Upper lobe of left lung (tissue), 6 donors: ENCODE data around the gene CTSS. TPM values are rescaled to one million over a fixed set of nuclear protein-coding genes. Genes with fewer than 3 reads are reported as not detected.
A peak's percentile ranks its signal among the peaks of the same experiment; 100 is the strongest.

ENCODE experiments used
- ATAC-seq, 2 donors: fragments of 200-7000 bp; cut with Tn5 transposase; one replicate each; pipeline ENCODE4 v1.9.1; 2022; ENCODE audit warnings: mild to moderate bottlenecking in 2 of 2, moderate library complexity in 2 of 2; ENCODE audit not compliant: low FRiP score in 2 of 2
- DNase-seq, 2 donors: peaks; one replicate each; pipeline ENCODE4 v3.0.0-alpha.2; 2019 to 2020
- H3K27ac ChIP-seq, 4 donors: fragments of 200-600 bp; sonication (generic); one replicate each; pipeline ENCODE4 v1.5.1; 2016 to 2019
- H3K27me3 ChIP-seq, 4 donors: fragments of 200-600 bp; sonication (generic); one replicate each; pipeline ENCODE4 v1.5.1; 2017 to 2019
- H3K36me3 ChIP-seq, 4 donors: fragments of 200-600 bp; sonication (generic); one replicate each; pipeline ENCODE4 v1.5.1; 2016 to 2019
- H3K4me1 ChIP-seq, 4 donors: fragments of 200-600 bp; sonication (generic); one replicate each; pipeline ENCODE4 v1.5.1; 2018 to 2019
- H3K4me3 ChIP-seq, 4 donors: fragments of 200-600 bp; sonication (generic); one replicate each; pipeline ENCODE4 v1.5.1; 2017 to 2019; ENCODE audit warnings: mild to moderate bottlenecking in 2 of 4, moderate library complexity in 1 of 4
- H3K9me3 ChIP-seq, 4 donors: fragments of 200-600 bp; sonication (generic); one replicate each; pipeline ENCODE4 v1.5.1; 2018 to 2019
- EP300 ChIP-seq, 4 donors: sonication (generic); formaldehyde crosslinking; IDR thresholded peaks; one replicate each; pipeline ENCODE4 v1.5.1; 2017; ENCODE audit warnings: antibody characterized with exemption in 4 of 4, control low read depth in 2 of 4
- POLR2A ChIP-seq, 4 donors: fragments of 450-650 bp; IDR thresholded peaks; one replicate each; pipeline ENCODE4 v1.5.1; 2016 to 2017; ENCODE audit warnings: antibody characterized with exemption in 4 of 4, mild to moderate bottlenecking in 2 of 4
- POLR2AphosphoS5 ChIP-seq, 2 donors: sonication (generic); formaldehyde crosslinking; IDR thresholded peaks; one replicate each; pipeline ENCODE4 v1.5.1; 2017; ENCODE audit warnings: antibody characterized with exemption in 2 of 2
- WGBS, 2 donors: methylation state at CpG; one replicate each; pipeline ENCODE4 v1.1.5; 2017 to 2018; 5-methylcytosine and 5-hydroxymethylcytosine counted together
- total RNA-seq, 6 donors: library from RNA; depleted of rRNA in 4 of 6; stranded (reverse); fragments of >200 nt in 4 of 6; gene quantifications; one replicate each; pipeline versions ENCODE4 v1.1.0 to v1.2.1, GENCODE V29; 2016 to 2021
- TF ChIP-seq, protein P1 (sequence below), 6 experiments: fragments of 450-650 bp in 4 of 6; fragments of 200-600 bp in 2 of 6; sonication (generic) in 2 of 6; IDR thresholded peaks; one replicate each; pipeline ENCODE4 v1.5.1; 2016 to 2019; ENCODE audit warnings: antibody characterized with exemption in 6 of 6
- donor health status: DM: no; HTN: no; CAD: no; lungs with moderate emphysema.
- donor health status: DM: no; HTN: yes; CAD: no; lungs with severe emphysema.

Gene CTSS
- total RNA-seq, 6 donors from 2014 or later, result 153 to 625 (median 455) TPM

GRCh38 chr1:150748878-150749719 lies 16.5 kb downstream of the CTSS start:
- H3K9me3 ChIP-seq, result no peaks in the 10 kb centered on the region
- DNase-seq, result no peak
- no peaks in the 10 kb centered on the region for H3K27me3 ChIP-seq
- H3K36me3 ChIP-seq, result peaks cover 8 to 53% (median 17%) of the 10 kb centered on the region in 4 donors
- peak overlapping the region in 1 of 4 donors; percentile 15 for H3K27ac ChIP-seq
- peaks cover 0 to 4% (median 1%) of the 10 kb centered on the region in 4 donors for H3K4me1 ChIP-seq
- ATAC-seq, result no peak
- 86 to 87% methylated on average over 12 of the region's 12 CpGs for WGBS, 2 donors
- TF ChIP-seq POLR2AphosphoS5 (IDR thresholded peaks at IDR 0.05) (no peak), POLR2A (IDR thresholded peaks at IDR 0.05) (no peak), EP300 (IDR thresholded peaks at IDR 0.05) (no peak)
- TF ChIP-seq, protein P1, sequence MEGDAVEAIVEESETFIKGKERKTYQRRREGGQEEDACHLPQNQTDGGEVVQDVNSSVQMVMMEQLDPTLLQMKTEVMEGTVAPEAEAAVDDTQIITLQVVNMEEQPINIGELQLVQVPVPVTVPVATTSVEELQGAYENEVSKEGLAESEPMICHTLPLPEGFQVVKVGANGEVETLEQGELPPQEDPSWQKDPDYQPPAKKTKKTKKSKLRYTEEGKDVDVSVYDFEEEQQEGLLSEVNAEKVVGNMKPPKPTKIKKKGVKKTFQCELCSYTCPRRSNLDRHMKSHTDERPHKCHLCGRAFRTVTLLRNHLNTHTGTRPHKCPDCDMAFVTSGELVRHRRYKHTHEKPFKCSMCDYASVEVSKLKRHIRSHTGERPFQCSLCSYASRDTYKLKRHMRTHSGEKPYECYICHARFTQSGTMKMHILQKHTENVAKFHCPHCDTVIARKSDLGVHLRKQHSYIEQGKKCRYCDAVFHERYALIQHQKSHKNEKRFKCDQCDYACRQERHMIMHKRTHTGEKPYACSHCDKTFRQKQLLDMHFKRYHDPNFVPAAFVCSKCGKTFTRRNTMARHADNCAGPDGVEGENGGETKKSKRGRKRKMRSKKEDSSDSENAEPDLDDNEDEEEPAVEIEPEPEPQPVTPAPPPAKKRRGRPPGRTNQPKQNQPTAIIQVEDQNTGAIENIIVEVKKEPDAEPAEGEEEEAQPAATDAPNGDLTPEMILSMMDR (IDR thresholded peaks at IDR 0.05), result no peak
- H3K4me3 ChIP-seq, result no peak overlapping the region

DNA sequence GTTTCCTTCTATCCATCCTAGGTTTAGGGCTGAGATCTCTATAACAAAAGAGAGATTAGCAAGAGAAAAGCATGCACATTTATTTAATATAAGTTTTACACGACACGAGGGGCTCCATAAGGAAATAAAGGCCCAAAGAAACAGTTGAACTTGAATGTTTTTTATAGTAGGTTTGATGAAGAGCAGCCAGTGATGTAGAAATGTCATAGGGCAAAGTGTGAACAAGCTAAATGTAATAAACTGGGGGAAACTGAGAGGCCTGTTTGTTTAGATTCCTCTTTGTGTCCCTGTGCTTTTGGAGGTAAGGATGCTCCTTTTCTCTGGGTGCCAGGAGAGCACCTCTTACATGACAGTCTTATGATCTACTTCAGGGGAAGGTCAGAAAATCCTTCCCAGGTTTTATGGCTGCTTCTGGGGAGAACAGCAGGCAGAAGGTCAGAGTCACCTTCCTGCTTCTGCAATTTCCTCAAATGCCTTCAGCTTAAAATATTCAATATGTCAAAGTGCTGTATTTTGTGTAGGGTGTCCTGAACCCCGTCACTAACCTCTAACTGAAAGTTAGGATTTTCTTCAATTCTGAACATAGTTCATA lies 35.4 kb downstream of the CTSS start:
- H3K4me3 ChIP-seq, result no peak overlapping the region
- TF ChIP-seq POLR2AphosphoS5 (IDR thresholded peaks at IDR 0.05) (no peak), EP300 (IDR thresholded peaks at IDR 0.05) (no peak), POLR2A (IDR thresholded peaks at IDR 0.05) (no peak)
- TF ChIP-seq, protein P1 (IDR thresholded peaks at IDR 0.05), result no peak
- no peak overlapping the region for H3K27ac ChIP-seq
- no peaks in the 10 kb centered on the region for H3K4me1 ChIP-seq
- 84 to 85% methylated on average over 3 of the region's 3 CpGs for WGBS, 2 donors
- DNase-seq, result no peak
- H3K36me3 ChIP-seq, result peaks cover 0 to 11% (median 5%) of the 10 kb centered on the region in 4 donors
- no peak for ATAC-seq
- H3K9me3 ChIP-seq, result no peaks in the 10 kb centered on the region
- H3K27me3 ChIP-seq, result no peaks in the 10 kb centered on the region

DNA sequence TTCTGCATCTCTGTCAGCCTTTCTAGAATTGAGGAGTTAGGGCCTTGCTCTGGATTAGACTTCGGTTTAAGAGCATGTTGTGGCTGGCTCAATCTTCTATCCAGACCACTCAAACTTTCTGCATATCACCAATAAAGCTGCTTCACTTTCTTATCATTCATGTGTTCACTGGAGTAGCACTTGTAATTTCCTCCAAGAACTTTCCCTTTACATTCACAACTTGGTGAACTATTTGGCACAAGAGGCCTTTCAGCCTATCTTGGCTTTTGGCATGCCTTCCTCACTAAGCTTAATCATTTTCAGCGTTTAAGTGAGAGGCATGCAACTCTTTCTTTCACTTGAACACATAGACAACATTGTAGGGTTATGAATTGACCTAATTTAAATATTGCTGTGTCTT lies 41.2 kb downstream of the CTSS start:
- H3K4me1 ChIP-seq, result no peaks in the 10 kb centered on the region
- H3K4me3 ChIP-seq, result no peak overlapping the region
- no peaks in the 10 kb centered on the region for H3K27me3 ChIP-seq
- TF ChIP-seq POLR2AphosphoS5 (IDR thresholded peaks at IDR 0.05) (no peak), POLR2A (IDR thresholded peaks at IDR 0.05) (no peak), EP300 (IDR thresholded peaks at IDR 0.05) (no peak)
- TF ChIP-seq, protein P1 (IDR thresholded peaks at IDR 0.05), result no peak
- H3K36me3 ChIP-seq, result no peaks in the 10 kb centered on the region
- DNase-seq (no peak), ATAC-seq (no peak)
- 56 to 69% methylated on average over 2 of the region's 2 CpGs for WGBS, 2 donors
- H3K9me3 ChIP-seq, result no peaks in the 10 kb centered on the region
- H3K27ac ChIP-seq, result no peak overlapping the region

DNA sequence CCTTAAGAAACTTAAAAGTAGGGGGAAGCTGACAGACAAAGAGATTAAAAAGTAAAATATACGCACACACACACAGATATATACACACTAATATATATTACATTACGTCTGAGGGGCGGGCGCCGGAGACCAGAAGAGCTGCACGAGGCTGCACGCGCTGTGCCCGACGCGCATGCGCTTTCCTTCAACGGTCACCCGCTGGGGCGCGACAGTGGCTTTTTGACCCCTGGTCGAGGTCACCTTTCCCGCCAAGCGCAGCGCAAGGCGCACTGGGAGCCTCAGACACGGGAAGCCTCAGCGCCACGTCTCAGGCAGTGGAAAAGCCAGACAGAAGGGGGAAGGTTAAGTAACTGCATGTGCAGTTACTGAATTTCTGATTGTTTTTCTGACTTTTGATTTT lies 44.9 kb downstream of the CTSS start, which contains the start of gene HORMAD1:
Gene HORMAD1 (minus strand): TSS at position 193 of the 400 bp plus-strand sequence. CDS start 1,390 bp downstream, outside the sequence.
- peak in 1 of 2 donors; percentile 65 for DNase-seq
- Histone ChIP-seq H3K4me1 (no peaks in the 10 kb centered on the region), H3K27ac (no peak within 1 kb of the TSS), H3K4me3 (no peak within 1 kb of the TSS), H3K27me3 (no peaks in the 10 kb centered on the region), H3K36me3 (no peaks in the 10 kb centered on the region), H3K9me3 (no peaks in the 10 kb centered on the region)
- WGBS, 2 donors, result 96 to 97% methylated on average over 24 of the region's 24 CpGs
- ATAC-seq, result no peak
- no peak for TF ChIP-seq POLR2A (IDR thresholded peaks at IDR 0.05)
- TF ChIP-seq, protein P1 (IDR thresholded peaks at IDR 0.05), result no peak
- no peak for TF ChIP-seq POLR2AphosphoS5 (IDR thresholded peaks at IDR 0.05)
- no peak for TF ChIP-seq EP300 (IDR thresholded peaks at IDR 0.05)
